ENCODE measurements around the gene WFDC2.
"Not testable (repeated sequence)": the region's sequence is repeated elsewhere in the genome, so short reads cannot be mapped to it uniquely, and the experiment has no call there.

GRCh38 chr20:45477530-45478148, 8.1 kb downstream of the WFDC2 start:
- TF ChIP-seq, protein P1, sequence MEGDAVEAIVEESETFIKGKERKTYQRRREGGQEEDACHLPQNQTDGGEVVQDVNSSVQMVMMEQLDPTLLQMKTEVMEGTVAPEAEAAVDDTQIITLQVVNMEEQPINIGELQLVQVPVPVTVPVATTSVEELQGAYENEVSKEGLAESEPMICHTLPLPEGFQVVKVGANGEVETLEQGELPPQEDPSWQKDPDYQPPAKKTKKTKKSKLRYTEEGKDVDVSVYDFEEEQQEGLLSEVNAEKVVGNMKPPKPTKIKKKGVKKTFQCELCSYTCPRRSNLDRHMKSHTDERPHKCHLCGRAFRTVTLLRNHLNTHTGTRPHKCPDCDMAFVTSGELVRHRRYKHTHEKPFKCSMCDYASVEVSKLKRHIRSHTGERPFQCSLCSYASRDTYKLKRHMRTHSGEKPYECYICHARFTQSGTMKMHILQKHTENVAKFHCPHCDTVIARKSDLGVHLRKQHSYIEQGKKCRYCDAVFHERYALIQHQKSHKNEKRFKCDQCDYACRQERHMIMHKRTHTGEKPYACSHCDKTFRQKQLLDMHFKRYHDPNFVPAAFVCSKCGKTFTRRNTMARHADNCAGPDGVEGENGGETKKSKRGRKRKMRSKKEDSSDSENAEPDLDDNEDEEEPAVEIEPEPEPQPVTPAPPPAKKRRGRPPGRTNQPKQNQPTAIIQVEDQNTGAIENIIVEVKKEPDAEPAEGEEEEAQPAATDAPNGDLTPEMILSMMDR (tag by site-specific recombination; IDR thresholded peaks at IDR 0.05): not testable (repeated sequence)
- TF ChIP-seq, protein P2, sequence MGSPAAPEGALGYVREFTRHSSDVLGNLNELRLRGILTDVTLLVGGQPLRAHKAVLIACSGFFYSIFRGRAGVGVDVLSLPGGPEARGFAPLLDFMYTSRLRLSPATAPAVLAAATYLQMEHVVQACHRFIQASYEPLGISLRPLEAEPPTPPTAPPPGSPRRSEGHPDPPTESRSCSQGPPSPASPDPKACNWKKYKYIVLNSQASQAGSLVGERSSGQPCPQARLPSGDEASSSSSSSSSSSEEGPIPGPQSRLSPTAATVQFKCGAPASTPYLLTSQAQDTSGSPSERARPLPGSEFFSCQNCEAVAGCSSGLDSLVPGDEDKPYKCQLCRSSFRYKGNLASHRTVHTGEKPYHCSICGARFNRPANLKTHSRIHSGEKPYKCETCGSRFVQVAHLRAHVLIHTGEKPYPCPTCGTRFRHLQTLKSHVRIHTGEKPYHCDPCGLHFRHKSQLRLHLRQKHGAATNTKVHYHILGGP (tag by site-specific recombination; IDR thresholded peaks at IDR 0.05): not testable (repeated sequence)
- TF ChIP-seq ZNF184 (tag by site-specific recombination; IDR thresholded peaks at IDR 0.05); BCL11A (tag by site-specific recombination; IDR thresholded peaks at IDR 0.05; ENCODE audit: low read depth); PRDM10 (tag by site-specific recombination; IDR thresholded peaks at IDR 0.05); TSHZ1 (tag by site-specific recombination; IDR thresholded peaks at IDR 0.05; ENCODE audit: borderline replicate concordance); ZNF335 (tag by site-specific recombination; conservative IDR thresholded peaks at IDR 0.05); ZBTB26 (tag by site-specific recombination; optimal IDR thresholded peaks at IDR 0.05); ZBTB7A (tag by site-specific recombination; IDR thresholded peaks at IDR 0.05; ENCODE audit: low read depth); ZNF768 (tag by site-specific recombination; IDR thresholded peaks at IDR 0.05); GLI4 (tag by site-specific recombination; IDR thresholded peaks at IDR 0.05); SETDB1 (IDR thresholded peaks at IDR 0.05; ENCODE audit: insufficient read length, low read length): not testable (repeated sequence)
